Subcutaneous abdominal adipose tissue (tissue), 5 donors: ENCODE results near the gene OLFM4.

ENCODE experiments used
- H3K27ac ChIP-seq: one replicate; pipeline ENCODE4 v1.7.0; 2013; ENCODE audit warnings: low read depth, mild to moderate bottlenecking, inconsistent platforms, low read length, moderate library complexity
- H3K27me3 ChIP-seq, 5 donors: one replicate each; pipeline ENCODE4 v1.7.0; 2013; ENCODE audit warnings: low read length in 5 of 5, inconsistent platforms in 1 of 5; ENCODE audit not compliant: control insufficient read depth in 5 of 5, insufficient read depth in 4 of 5
- H3K36me3 ChIP-seq, 5 donors: one replicate each; pipeline ENCODE4 v1.7.0; 2013; ENCODE audit warnings: low read length in 5 of 5; ENCODE audit not compliant: control insufficient read depth in 5 of 5, insufficient read depth in 5 of 5
- H3K4me1 ChIP-seq, 5 donors: one replicate each; pipeline ENCODE4 v1.7.0; 2013; ENCODE audit warnings: low read length in 5 of 5, mild to moderate bottlenecking in 3 of 5, moderate library complexity in 1 of 5; ENCODE audit not compliant: control insufficient read depth in 5 of 5, insufficient read depth in 5 of 5
- H3K4me3 ChIP-seq, 5 donors: one replicate each; pipeline ENCODE4 v1.7.0; 2013; ENCODE audit warnings: low read length in 5 of 5, low read depth in 1 of 5
- H3K9ac ChIP-seq, 5 donors: one replicate each; pipeline ENCODE4 v1.7.0; 2013; ENCODE audit warnings: low read length in 5 of 5, mild to moderate bottlenecking in 4 of 5, moderate library complexity in 3 of 5
- H3K9me3 ChIP-seq, 5 donors: one replicate each; pipeline ENCODE4 v1.7.0; 2013; ENCODE audit warnings: low read length in 5 of 5; ENCODE audit not compliant: control insufficient read depth in 5 of 5
- donor health status: healthy.
- donor health status: healthy.
- donor health status: healthy.
- donor health status: healthy.
- donor health status: healthy.

OLFM4 gene

GRCh38 chr13:53038993-53039392 is 10.4 kb downstream of the OLFM4 start:
- Histone ChIP-seq H3K9me3 (no peaks in the 10 kb centered on the region), H3K27me3 (peaks cover 0 to 2% (median 0%) of the 10 kb centered on the region in 5 donors), H3K36me3 (no peaks in the 10 kb centered on the region), H3K9ac (no peak overlapping the region), H3K4me3 (no peak overlapping the region), H3K4me1 (peaks cover 0 to 13% (median 0%) of the 10 kb centered on the region in 5 donors), H3K27ac (no peak overlapping the region)

DNA sequence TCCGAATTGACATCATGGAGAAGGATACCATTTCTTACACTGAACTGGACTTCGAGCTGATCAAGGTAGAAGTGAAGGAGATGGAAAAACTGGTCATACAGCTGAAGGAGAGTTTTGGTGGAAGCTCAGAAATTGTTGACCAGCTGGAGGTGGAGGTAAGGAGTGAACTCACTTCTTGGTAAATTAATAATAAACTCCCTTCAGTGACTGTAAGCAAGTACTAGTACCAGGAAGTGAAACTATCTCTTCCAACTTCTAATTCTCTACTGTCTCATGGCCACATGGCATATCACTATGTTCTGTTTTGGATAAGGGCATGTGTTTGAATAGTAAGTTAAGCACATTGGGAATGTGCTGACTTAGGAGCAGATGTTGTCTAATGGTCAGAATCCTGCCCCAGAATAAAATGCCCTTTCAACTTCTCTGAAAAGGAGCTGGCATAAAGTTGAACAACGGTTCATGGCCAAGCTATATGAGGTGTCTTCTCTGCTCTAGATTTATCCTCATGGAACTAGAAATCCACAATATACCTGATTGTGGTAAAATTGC is 13.4 kb downstream of the OLFM4 start:
- H3K4me1 ChIP-seq, result peaks cover 0 to 18% (median 5%) of the 10 kb centered on the region in 5 donors
- no peak overlapping the region for H3K4me3 ChIP-seq

DNA sequence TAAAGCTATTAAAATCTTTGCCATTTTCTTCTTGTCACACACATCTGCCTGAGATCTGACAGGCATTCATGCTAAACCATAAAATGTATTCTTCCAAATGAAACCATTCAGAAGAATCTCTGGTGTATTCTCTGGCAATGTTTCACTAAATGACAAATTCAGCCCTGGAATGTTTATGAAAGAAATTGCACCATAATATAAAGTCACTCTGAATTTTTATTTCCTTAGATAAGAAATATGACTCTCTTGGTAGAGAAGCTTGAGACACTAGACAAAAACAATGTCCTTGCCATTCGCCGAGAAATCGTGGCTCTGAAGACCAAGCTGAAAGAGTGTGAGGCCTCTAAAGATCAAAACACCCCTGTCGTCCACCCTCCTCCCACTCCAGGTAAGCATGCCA is 14.3 kb downstream of the OLFM4 start:
- no peaks in the 10 kb centered on the region for H3K27me3 ChIP-seq
- H3K36me3 ChIP-seq, result no peaks in the 10 kb centered on the region
- no peak overlapping the region for H3K4me3 ChIP-seq
- H3K27ac ChIP-seq, result no peak overlapping the region
- H3K9ac ChIP-seq, result no peak overlapping the region
- H3K4me1 ChIP-seq, result peaks cover 0 to 18% (median 5%) of the 10 kb centered on the region in 5 donors
- no peaks in the 10 kb centered on the region for H3K9me3 ChIP-seq

More for the DNA sequence above, 13.4 kb downstream of the OLFM4 start:
- Histone ChIP-seq H3K36me3 (no peaks in the 10 kb centered on the region), H3K27me3 (no peaks in the 10 kb centered on the region), H3K27ac (no peak overlapping the region), H3K9me3 (no peaks in the 10 kb centered on the region), H3K9ac (no peak overlapping the region)

DNA sequence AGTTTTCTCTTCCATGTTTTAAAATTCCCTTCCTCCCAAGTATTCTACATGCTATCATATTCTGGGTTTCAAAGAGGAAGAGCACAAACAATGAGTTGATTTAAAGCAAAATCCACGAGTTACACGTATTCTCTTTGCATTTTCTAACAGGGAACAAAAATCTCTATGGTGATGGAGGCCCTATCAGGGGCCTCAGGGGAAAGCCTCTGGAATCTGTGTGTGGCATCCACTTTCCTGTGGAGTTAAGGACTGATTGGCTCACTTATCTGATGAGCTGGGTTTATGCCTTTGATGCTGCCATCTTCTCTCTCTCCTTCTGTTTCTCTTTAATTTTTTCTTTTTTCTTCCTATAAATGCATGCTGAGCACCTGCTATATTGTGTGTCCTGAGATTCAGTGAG is 14.8 kb downstream of the OLFM4 start:
- H3K36me3 ChIP-seq, result no peaks in the 10 kb centered on the region
- H3K9ac ChIP-seq, result no peak overlapping the region
- peak overlapping the region in 1 of 5 donors; percentile 17 for H3K4me3 ChIP-seq
- H3K27me3 ChIP-seq, result peaks cover 0 to 2% (median 0%) of the 10 kb centered on the region in 5 donors
- peaks cover 0 to 18% (median 5%) of the 10 kb centered on the region in 5 donors for H3K4me1 ChIP-seq
- no peak overlapping the region for H3K27ac ChIP-seq
- H3K9me3 ChIP-seq, result no peaks in the 10 kb centered on the region

DNA sequence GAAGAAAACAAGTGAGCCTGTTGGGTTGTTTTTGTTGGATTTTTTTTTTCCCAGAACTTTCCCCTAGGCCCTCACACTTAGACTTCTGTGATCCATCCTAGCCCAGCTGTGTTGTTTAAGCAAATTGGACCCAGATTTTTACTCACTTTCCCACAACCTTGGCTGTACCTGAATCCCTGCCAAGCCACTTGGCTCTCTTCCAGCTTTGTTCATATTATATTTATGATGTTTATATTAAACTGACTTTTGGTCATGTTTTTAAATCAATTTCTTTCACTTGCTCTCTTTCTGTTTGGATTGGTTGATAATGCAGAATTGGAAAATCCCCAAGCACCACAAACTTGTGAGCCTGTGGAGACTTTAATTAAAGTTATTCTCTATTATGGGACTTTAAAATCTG is 16.6 kb downstream of the OLFM4 start:
- Histone ChIP-seq H3K27me3 (peaks cover 0 to 6% (median 0%) of the 10 kb centered on the region in 5 donors), H3K4me3 (no peak overlapping the region), H3K9me3 (no peaks in the 10 kb centered on the region), H3K27ac (no peak overlapping the region), H3K36me3 (no peaks in the 10 kb centered on the region), H3K4me1 (peaks cover 0 to 18% (median 5%) of the 10 kb centered on the region in 5 donors), H3K9ac (no peak overlapping the region)

- Histone ChIP-seq H3K27ac (no peak overlapping the region), H3K36me3 (no peaks in the 10 kb centered on the region), H3K9ac (no peak overlapping the region), H3K4me3 (no peak overlapping the region), H3K9me3 (no peaks in the 10 kb centered on the region), H3K4me1 (peaks cover 0 to 6% (median 0%) of the 10 kb centered on the region in 5 donors), H3K27me3 (peaks cover 0 to 6% (median 0%) of the 10 kb centered on the region in 5 donors)
Observed at GRCh38 chr13:53048880-53049279, 20.3 kb downstream of the OLFM4 start.

- no peak overlapping the region for H3K9ac ChIP-seq
- H3K9me3 ChIP-seq, result no peaks in the 10 kb centered on the region
- peaks cover 0 to 6% (median 0%) of the 10 kb centered on the region in 5 donors for H3K27me3 ChIP-seq
- H3K4me3 ChIP-seq, result no peak overlapping the region
- peaks cover 0 to 4% (median 0%) of the 10 kb centered on the region in 5 donors for H3K4me1 ChIP-seq
- no peak overlapping the region for H3K27ac ChIP-seq
- H3K36me3 ChIP-seq, result no peaks in the 10 kb centered on the region
Observed at GRCh38 chr13:53050151-53050550, 21.5 kb downstream of the OLFM4 start.

DNA sequence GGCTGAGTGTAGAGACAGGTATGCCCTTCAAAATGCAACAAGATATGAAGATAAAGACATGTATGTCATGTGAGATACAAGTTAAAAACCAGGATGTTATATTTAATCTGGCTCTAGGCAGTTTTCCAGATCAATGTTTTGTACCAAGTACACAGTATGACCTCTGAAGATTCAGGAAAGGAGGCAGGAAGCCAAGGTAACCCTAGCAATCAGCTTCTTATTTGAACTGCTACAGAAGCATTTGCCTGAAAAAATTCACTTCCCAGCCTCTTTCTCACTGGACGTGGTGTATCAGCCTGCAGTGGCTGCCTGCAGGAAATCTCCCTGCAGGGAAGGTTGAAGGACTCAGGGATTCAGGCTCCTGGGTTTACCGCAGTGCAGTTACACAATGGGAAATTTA is 24.1 kb downstream of the OLFM4 start:
- H3K27me3 ChIP-seq, result peaks cover 0 to 6% (median 0%) of the 10 kb centered on the region in 5 donors
- H3K4me3 ChIP-seq, result no peak overlapping the region
- H3K9ac ChIP-seq, result no peak overlapping the region
- no peaks in the 10 kb centered on the region for H3K4me1 ChIP-seq
- no peaks in the 10 kb centered on the region for H3K36me3 ChIP-seq
- no peaks in the 10 kb centered on the region for H3K9me3 ChIP-seq
- no peak overlapping the region for H3K27ac ChIP-seq

DNA sequence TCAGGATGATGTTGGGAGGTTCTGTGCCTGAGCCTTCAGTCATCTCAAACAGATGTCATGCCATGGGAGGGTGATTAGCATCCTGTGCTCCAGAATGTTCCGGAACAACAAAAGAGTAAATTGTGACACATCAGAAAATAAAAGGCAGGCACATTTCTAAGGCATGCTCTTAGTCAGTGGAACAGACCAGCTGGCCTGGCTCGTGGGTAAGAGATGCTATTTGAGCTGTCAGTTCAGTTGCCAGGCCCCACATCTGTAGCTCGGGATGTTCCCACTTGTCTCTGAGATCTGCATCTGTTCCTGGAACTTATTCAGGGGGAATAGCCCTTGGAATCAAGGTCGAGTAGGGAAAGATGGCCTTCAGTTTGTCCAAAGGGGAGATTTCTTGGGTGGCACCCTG is 26.0 kb downstream of the OLFM4 start:
- no peaks in the 10 kb centered on the region for H3K27me3 ChIP-seq
- no peak overlapping the region for H3K4me3 ChIP-seq
- no peaks in the 10 kb centered on the region for H3K4me1 ChIP-seq
- no peaks in the 10 kb centered on the region for H3K9me3 ChIP-seq
- no peaks in the 10 kb centered on the region for H3K36me3 ChIP-seq
- H3K9ac ChIP-seq, result no peak overlapping the region
- no peak overlapping the region for H3K27ac ChIP-seq

DNA sequence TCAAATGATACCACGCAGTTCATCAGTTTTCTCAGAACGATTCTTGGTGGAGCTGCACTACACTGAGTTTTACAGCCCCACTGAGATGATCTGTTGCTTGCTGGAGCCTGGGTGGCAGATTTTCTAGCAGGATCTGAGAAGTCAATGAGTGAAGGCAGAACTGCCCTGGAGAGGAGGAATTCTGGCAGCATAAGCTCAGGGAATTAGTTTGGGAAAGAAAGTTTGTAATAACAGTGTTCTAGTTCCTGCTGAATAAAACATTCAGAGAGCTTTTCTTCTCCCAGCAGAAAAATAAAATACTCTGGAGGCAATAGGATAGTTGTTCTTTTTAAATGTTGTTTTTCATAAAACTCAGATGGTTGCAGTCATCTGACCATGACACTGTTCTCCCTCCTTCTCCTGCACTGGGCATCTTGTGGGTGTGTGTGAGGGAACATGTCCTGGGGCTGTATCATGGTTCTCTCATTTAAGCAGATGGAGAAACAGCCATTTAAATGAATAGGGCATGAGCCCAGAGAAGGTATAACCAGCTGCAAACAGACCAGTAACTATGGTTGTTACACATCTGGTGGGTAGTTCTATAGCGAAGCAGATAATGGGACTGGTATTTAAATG is 29.6 kb downstream of the OLFM4 start:
- Histone ChIP-seq H3K4me3 (no peak overlapping the region), H3K9ac (no peak overlapping the region), H3K36me3 (no peaks in the 10 kb centered on the region), H3K4me1 (no peaks in the 10 kb centered on the region), H3K9me3 (no peaks in the 10 kb centered on the region), H3K27ac (no peak overlapping the region), H3K27me3 (no peaks in the 10 kb centered on the region)
